NCI-H2081 (cell line): ENCODE data around the gene TNFSF18.

Experiments
- DNase-seq, 2 experiments: peaks; one replicate each; lab custom pipeline; 2025; lab: John Stamatoyannopoulos, UW

Gene TNFSF18

GRCh38 chr1:173038875-173039554 is 11.7 kb downstream of the TNFSF18 start:
- DNase-seq, result no peak

DNA sequence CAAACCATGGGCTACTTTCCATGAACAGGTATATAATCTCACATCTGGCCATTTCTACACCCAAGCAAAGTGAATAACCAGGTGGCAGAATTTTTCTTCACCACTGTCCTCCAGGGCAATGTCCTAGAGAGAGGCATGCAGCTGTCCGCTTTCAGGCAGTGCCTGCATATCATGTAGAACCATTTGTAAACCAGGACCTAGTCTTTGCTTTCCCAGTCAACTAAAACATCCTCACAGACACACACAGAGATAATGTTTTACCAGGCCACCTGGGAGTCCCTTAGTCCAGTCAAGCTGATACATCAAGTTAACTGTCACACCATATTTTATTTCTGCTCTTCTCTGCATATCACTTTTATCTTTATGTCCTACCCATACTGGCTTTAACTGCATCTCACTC is 26.2 kb downstream of the TNFSF18 start:
- DNase-seq, result no peak

DNA sequence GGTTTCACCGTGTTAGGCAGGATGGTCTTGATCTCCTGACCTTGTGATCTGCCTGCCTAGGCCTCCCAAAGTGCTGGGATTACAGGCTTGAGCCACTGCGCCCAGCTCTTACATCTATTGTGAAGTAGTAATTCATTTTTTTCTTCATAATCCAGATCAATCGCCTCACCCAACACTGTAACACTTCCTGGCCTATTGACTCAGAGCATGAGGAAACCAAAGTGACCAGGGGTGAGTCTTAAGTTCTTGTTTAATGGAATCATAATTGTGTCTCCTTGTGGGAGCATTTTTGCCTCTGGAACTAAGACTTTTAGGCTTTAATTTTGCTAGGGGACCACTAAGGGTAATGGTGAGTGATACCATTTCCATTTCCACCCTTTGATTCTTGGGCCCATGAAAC is 27.4 kb downstream of the TNFSF18 start:
- no peak for DNase-seq

GRCh38 chr1:173020138-173020750 is 30.5 kb downstream of the TNFSF18 start:
- no peak for DNase-seq

DNA sequence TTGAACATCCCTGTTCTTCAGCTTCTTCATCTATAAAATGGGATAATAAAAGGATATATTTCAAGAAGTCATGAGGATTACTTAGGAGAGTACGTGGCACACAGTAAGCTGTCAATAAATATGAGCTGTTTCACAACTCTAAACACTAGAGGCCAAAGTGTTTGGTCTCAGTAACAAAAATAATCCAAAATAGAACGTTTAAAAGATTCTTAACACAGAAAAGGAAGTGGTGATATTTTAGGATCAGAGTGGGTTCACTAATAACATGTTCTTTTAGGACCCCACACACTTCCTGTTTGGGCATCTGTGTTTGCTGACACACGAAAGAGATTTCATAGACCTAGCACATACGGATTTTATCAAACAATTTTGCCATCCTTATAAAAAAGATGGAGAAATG is 32.9 kb downstream of the TNFSF18 start:
- DNase-seq, result no peak

DNA sequence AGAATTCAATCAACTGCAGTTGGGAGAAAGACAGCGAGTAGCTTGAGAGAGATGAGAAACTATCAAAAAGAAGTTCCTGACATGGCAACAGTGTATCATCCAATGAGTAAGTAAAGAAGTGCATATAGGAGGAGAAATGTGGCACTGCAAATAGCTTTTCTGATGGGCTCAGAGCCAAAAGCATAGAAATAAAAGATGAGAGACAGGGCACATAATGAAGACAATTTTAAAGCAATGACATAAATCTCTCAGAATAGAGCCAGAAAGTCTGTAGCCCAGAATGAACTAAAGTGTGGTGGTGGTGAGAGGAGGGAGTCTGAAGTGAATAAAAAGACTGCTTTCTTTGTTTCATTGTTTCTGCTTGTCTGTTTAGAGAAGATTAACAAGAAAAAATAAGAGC is 34.3 kb downstream of the TNFSF18 start:
- DNase-seq, result no peak

DNA sequence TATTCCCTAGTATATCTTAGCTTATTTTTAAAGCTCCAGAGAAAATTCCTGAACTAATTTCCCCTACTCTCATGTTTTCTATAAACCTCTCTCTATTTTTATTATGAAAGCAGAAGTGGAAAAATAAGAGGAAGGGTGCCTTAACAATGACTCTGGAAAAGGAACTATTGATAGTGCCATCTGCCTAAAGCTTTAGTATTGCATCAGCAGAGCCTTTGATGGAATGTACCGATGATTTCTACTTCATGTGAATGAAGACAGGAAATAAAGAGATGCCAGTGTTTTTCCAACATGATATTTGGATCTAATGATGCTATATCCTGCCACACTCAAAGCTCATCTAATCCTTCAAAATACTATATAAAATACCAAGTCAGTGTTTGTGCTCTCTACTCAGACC is 35.1 kb downstream of the TNFSF18 start:
- no peak for DNase-seq

DNA sequence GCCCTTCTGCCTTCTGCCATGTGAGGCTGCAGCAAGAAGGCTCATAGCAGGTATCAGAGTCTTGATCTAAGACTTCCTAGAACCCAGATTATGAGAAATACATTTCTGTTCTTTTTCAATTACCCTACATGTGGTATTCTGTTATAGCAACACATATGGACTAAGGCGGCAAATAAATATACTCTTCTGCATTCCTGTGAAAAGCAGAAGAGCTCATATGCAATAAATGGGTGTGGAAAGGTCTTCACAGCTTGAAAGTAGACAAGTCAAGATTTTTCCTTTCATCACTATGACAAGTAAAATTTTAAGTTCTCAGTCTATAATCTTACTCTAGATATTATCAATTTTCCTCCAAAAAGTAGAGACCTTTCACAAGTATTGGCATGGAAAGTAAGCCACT is 36.6 kb downstream of the TNFSF18 start:
- no peak for DNase-seq

GRCh38 chr1:173012126-173012525 is 38.6 kb downstream of the TNFSF18 start:
- DNase-seq, result no peak

DNA sequence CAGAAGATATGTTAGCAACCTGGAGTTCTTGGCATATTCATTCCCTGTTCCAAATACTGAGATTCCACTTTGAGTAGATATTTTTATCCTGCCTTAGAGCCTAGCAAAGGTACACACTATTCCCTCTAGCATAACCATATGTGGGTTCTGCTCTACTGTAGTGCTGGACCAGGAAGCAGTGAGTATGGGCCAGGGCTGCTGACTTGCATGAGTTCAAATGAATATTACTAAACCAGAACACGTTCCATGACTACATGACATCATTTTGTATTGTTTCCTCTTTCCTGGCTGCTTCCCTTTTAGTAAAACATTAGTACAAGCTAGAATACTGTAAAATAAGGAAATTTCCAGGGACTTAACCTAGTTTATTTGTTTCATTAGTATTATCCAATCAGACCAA is 41.1 kb downstream of the TNFSF18 start:
- no peak for DNase-seq

- DNase-seq, result no peak
These were observed 45.4 kb downstream of the TNFSF18 start for GRCh38 chr1:173005196-173005864.

DNA sequence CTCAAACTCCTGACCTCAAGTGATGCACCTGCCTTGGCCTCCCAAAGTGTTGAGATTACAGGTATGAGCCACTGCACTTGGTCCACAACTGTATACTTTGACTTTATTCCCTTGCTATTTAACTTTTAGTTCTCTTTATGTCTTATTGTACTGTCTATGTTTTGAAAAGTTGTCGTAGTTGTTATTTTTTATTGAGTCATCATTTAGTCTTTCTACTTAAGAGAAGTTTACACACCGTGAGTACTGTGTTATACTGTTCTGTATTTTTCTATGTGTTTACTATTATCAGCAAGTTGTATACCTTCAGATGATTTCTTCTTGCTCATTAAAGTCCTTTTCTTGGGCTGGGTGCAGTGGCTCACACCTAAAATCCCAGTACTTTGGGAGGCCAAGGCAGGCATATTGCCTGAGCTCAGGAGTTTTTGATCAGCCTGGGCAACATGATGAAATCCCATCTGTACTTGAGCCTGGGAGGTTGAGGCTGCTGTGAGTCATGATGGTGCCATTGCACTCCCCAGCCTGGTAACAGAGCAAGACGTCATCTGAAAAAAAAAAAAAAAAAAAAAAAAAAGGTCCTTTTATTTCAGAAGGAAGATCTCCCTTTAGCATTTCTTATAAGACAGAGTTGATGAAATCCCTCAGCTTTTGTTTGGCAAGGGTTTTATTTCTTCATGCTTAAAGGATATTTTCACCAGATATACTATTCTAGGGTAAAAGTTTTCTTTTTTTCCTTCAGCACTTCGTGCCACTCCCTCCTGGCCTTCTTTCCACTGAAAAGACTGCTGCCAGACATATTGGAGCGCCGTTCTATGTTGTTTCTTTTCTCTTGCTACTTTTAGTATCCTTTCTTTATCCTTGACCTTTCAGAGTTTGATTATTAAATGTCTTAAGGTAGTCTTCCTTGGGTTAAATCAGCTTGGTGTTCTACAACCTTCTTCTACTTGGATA is 47.6 kb downstream of the TNFSF18 start:
- no peak for DNase-seq

GRCh38 chr1:172999349-172999748 is 51.4 kb downstream of the TNFSF18 start:
- DNase-seq, result no peak

DNA sequence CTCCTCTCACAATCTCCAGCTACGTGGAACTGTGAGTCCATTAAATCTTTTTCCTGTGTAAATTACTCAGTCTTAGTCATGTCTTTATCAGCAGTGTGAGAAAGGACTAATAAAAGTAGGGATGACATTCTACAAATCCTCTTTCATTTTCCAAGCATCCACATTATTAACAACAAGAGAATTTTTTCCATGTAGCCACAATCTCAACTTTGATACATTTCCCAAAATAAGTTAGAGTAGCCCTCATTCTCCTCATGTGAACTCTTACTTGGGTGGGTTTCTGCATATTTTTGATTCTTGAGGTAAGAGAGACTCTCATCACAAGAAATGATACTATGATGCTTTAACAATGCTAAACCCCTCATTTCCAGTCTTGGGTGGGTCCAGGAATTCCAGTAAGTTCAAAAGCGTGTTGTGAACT is 52.8 kb downstream of the TNFSF18 start:
- DNase-seq, result no peak

GRCh38 chr1:172993640-172994039 is 57.1 kb downstream of the TNFSF18 start:
- no peak for DNase-seq

DNA sequence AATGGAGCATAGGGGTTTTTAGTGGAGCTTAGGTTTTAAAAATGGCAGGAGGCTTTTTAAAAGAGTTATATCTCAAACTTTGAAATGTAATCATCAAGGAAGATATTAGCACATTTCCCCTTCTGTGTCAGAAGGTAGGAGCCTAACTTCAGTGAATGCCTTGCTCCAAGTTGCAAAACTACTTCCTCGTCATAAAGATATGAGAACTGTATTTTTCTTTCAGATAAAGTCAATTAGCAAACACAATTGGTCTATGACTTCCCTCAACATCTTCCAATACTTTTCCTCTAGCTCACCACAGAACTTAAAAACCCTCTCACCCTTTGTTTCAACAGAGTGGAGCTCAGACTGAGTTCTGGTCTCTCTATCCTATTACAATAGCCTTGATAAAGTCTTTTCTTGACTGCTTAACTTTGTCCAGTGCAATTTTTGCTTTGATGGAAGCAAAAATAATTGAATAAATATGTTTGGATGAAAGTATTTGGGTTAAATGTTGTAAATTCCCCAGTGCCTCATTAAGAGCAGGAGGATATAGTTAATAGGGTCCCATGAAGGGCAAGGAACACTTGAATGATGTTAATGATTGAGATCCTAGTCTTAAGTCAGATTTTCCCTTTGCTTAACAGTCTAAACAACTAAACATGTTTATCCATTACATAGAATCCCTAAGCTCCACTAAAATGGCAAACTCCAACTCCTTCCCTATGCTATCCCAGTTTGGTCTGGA is 58.9 kb downstream of the TNFSF18 start:
- no peak for DNase-seq

- no peak for DNase-seq
These were observed 60.0 kb downstream of the TNFSF18 start for GRCh38 chr1:172990598-172991215.
